Measurements from ENCODE around the gene ZDHHC9.
"Not testable (repeated sequence)": the region's sequence is repeated elsewhere in the genome, so short reads cannot be mapped to it uniquely, and the experiment has no call there.

ZDHHC9 gene

GRCh38 chrX:129843459-129844306 is at the start of gene ZDHHC9:
TSS of gene ZDHHC9 (minus strand) at chrX:129843886. CDS start at chrX:129841945, 1,941 bp downstream.
- DNase-seq = peak; percentile 86

- DNase-seq = no peak
Observed at GRCh38 chrX:129877401-129877800, 33.7 kb upstream of the ZDHHC9 start.

GRCh38 chrX:129876771-129877305 is 33.2 kb upstream of the ZDHHC9 start:
- no peak for DNase-seq

GRCh38 chrX:129875669-129876068 is 32.0 kb upstream of the ZDHHC9 start:
- no peak for DNase-seq

GRCh38 chrX:129872524-129872923 is 28.8 kb upstream of the ZDHHC9 start:
- DNase-seq = no peak

- DNase-seq = not testable (repeated sequence)
Observed at GRCh38 chrX:129866321-129866720, 22.6 kb upstream of the ZDHHC9 start.

GRCh38 chrX:129859134-129859533 is 15.4 kb upstream of the ZDHHC9 start:
- DNase-seq = not testable (repeated sequence)

- DNase-seq = not testable (repeated sequence)
Observed at GRCh38 chrX:129851825-129852224, 8.1 kb upstream of the ZDHHC9 start.

- DNase-seq = no peak
Observed at GRCh38 chrX:129846716-129847115, 3.0 kb upstream of the ZDHHC9 start.

GRCh38 chrX:129845616-129846190 is 2.0 kb upstream of the ZDHHC9 start:
- no peak for DNase-seq

GRCh38 chrX:129843209-129843458 is 552 bp downstream of the ZDHHC9 start:
- DNase-seq = no peak

- no peak for DNase-seq
Observed at GRCh38 chrX:129842510-129843208, 1.0 kb downstream of the ZDHHC9 start.

GRCh38 chrX:129840344-129840743 is 3.3 kb downstream of the ZDHHC9 start:
- no peak for DNase-seq

- no peak for DNase-seq
Observed at GRCh38 chrX:129836827-129837226, 6.9 kb downstream of the ZDHHC9 start.

- no peak for DNase-seq
Observed at GRCh38 chrX:129833153-129833990, 10.3 kb downstream of the ZDHHC9 start.

GRCh38 chrX:129831091-129831885 is 12.4 kb downstream of the ZDHHC9 start:
- no peak for DNase-seq

GRCh38 chrX:129830494-129830893 is 13.2 kb downstream of the ZDHHC9 start:
- DNase-seq = no peak

GRCh38 chrX:129825746-129826505 is 17.8 kb downstream of the ZDHHC9 start:
- no peak for DNase-seq

GRCh38 chrX:129824620-129825019 is 19.1 kb downstream of the ZDHHC9 start:
- no peak for DNase-seq

GRCh38 chrX:129823522-129823921 is 20.2 kb downstream of the ZDHHC9 start:
- DNase-seq = no peak

GRCh38 chrX:129823115-129823514 is 20.6 kb downstream of the ZDHHC9 start:
- DNase-seq = peak; percentile 52

Data from activated naive CD4-positive, alpha-beta T cell treated with anti-CD3 and anti-CD28 coated beads, Interleukin-2, amount 50 U/mL, for 16 hours (primary cell).